Left ventricle myocardium inferior (tissue), 1 donor: Measurements from ENCODE around the gene PLXNC1. TPM values are rescaled to one million over a fixed set of nuclear protein-coding genes. Genes with fewer than 3 reads are reported as not detected.

Experiments
- DNase-seq: peaks from one replicate; pipeline ENCODE4 v3.0.0-alpha.2; 2020
- H3K27ac ChIP-seq: fragments of 200-600 bp; replicated peaks from 2 replicates; pipeline ENCODE4 v1.8.0; 2021
- H3K27me3 ChIP-seq: fragments of 200-600 bp; 2 replicates; pipeline ENCODE4 v1.8.0; 2021; ENCODE audit warnings: low read depth
- H3K36me3 ChIP-seq: fragments of 200-600 bp; 2 replicates; pipeline ENCODE4 v1.8.0; 2021
- H3K4me1 ChIP-seq: fragments of 200-600 bp; 2 replicates; pipeline ENCODE4 v1.8.0; 2021
- H3K4me3 ChIP-seq: fragments of 200-600 bp; 2 replicates; pipeline ENCODE4 v1.8.0; 2021; ENCODE audit warnings: mild to moderate bottlenecking, moderate library complexity
- H3K9me3 ChIP-seq: fragments of 200-600 bp; replicated peaks from 2 replicates; pipeline ENCODE4 v1.8.0; 2021
- intact Hi-C: fragments of 100-400 bp; cut with micrococcal nuclease; formaldehyde crosslinking; loops from one replicate; pipeline ENCODE4 v1.11.0; 2022
- total RNA-seq: library from RNA; stranded (reverse); fragmentation: NEBNext Ultra II Directional; extraction: Animal tissue kit (Norgen Biotek cat#: 25700); gene quantifications from one replicate; pipeline ENCODE4 v1.2.1, GENCODE V29; 2021
- TF ChIP-seq, protein P1 (sequence below): fragments of 200-600 bp; IDR thresholded peaks from 2 replicates; pipeline ENCODE4 v1.8.0; 2021; ENCODE audit warnings: antibody characterized with exemption, mild to moderate bottlenecking, borderline replicate concordance
- donor health status: DM: no; HTN: yes; CAD: no; lungs with severe emphysema.

Gene PLXNC1
- total RNA-seq, 1 donor from 2014 or later: 2.5 TPM

GRCh38 chr12:94135896-94136295 is 12.5 kb upstream of the PLXNC1 start:
- Histone ChIP-seq H3K4me3 (no peak overlapping the region), H3K4me1 (no peaks in the 10 kb centered on the region), H3K9me3 (no peaks in the 10 kb centered on the region), H3K27me3 (no peaks in the 10 kb centered on the region), H3K36me3 (no peaks in the 10 kb centered on the region), H3K27ac (no peak overlapping the region)
- DNase-seq: no peak
- intact Hi-C loops: no loop called here
- TF ChIP-seq, protein P1, sequence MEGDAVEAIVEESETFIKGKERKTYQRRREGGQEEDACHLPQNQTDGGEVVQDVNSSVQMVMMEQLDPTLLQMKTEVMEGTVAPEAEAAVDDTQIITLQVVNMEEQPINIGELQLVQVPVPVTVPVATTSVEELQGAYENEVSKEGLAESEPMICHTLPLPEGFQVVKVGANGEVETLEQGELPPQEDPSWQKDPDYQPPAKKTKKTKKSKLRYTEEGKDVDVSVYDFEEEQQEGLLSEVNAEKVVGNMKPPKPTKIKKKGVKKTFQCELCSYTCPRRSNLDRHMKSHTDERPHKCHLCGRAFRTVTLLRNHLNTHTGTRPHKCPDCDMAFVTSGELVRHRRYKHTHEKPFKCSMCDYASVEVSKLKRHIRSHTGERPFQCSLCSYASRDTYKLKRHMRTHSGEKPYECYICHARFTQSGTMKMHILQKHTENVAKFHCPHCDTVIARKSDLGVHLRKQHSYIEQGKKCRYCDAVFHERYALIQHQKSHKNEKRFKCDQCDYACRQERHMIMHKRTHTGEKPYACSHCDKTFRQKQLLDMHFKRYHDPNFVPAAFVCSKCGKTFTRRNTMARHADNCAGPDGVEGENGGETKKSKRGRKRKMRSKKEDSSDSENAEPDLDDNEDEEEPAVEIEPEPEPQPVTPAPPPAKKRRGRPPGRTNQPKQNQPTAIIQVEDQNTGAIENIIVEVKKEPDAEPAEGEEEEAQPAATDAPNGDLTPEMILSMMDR: no peak

DNA sequence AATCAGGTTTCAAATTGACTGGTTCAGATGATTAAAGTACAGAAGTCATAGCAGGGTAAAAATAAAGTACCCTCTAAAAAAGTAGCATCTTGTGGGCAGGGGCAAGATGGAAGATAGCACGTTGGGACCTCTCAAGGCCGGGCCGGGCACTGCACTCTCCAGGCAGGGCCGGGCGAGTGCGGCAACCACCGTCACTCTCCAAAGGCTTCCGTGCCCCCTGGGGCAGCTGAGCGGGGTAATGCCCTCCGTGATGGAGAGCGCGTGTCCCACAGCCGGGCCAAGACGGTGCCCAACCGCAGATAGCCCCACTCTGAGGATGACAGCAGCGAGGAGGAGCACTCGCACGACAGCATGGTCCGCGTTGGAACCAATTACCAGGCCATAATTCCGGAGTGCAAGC is 8.6 kb upstream of the PLXNC1 start:
- Histone ChIP-seq H3K4me3 (no peak overlapping the region), H3K4me1 (no peaks in the 10 kb centered on the region), H3K9me3 (no peaks in the 10 kb centered on the region), H3K27me3 (no peaks in the 10 kb centered on the region), H3K36me3 (no peaks in the 10 kb centered on the region), H3K27ac (no peak overlapping the region)
- TF ChIP-seq, protein P1: no peak
- intact Hi-C loops: loop anchor here (5.0 kb wide), 1 partner anchor 392 kb away; no protein-coding TSS in a partner anchor
- DNase-seq: no peak

- intact Hi-C loops: loop anchor here (5.0 kb wide), 1 partner anchor 392 kb away; no protein-coding TSS in a partner anchor
- no peaks in the 10 kb centered on the region for H3K9me3 ChIP-seq
- no peak overlapping the region for H3K4me3 ChIP-seq
- peaks cover 3% of the 10 kb centered on the region for H3K4me1 ChIP-seq
- DNase-seq: no peak
- no peak overlapping the region for H3K27ac ChIP-seq
- H3K27me3 ChIP-seq: no peaks in the 10 kb centered on the region
- H3K36me3 ChIP-seq: no peaks in the 10 kb centered on the region
- TF ChIP-seq, protein P1: peak; percentile 18
Observed at GRCh38 chr12:94140556-94140955, 7.8 kb upstream of the PLXNC1 start.

DNA sequence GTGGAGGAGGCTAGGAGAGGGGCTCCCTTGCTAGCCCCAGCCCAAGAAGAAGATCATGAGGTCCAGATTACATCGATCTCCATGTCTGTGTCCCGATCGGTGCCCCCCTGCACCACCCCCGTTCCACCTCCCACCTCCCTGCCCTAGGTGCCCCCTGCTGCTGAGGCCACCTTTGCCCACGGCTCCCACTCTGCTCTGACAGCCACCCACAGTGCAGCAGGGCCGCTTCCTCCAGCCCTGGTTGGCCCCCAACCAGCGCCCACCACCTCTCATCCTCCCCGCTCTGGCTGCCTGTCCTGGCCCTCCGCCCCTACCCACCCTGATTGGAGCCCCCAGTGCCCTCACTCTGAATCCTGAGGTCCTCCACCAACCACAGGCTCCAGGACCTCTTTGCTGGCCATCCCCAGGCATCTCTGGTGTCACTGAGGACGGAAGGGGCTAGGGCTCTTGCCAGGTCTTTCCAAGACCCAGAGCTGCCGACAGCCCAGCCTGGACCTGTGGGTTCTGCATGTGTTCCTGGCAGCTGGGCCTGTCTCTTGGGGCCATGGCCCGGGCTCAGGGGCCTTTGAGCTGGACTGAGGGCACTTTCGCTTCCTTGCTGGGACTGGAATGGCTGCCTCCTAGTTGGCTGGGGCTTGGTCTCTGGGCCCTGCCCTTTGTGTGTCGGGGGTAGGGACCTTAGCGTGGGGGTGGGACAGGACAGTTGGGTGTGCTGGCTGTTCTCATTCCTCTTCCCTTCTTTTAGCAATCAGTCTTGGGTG is 7.2 kb upstream of the PLXNC1 start:
- intact Hi-C loops: loop anchor here (5.0 kb wide), 1 partner anchor 391 kb away; no protein-coding TSS in a partner anchor
- no peak for DNase-seq
- no peak overlapping the region for H3K27ac ChIP-seq
- no peaks in the 10 kb centered on the region for H3K36me3 ChIP-seq
- no peak overlapping the region for H3K4me3 ChIP-seq
- no peaks in the 10 kb centered on the region for H3K9me3 ChIP-seq
- TF ChIP-seq, protein P1: no peak
- peaks cover 3% of the 10 kb centered on the region for H3K4me1 ChIP-seq
- no peaks in the 10 kb centered on the region for H3K27me3 ChIP-seq

DNA sequence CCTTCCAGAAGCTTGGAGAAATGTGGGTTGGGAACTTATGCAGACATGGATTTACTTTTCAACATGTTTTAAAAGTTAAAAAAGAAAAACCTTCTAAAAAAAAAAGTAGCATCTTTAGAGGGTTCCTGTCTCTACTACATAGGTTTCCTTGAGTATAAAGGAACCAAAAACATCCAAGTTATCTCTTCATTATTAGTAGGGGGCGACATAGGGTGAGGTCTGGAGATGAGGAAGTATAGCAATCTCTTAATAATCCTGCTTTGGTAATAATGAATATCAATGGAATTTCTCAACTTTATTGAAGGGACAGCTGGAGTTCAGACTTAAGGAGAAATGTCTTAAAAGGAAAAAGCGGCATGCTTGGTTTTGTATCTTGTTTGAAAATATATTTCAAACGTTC is 6.5 kb upstream of the PLXNC1 start:
- Histone ChIP-seq H3K9me3 (no peaks in the 10 kb centered on the region), H3K4me1 (peaks cover 3% of the 10 kb centered on the region), H3K27me3 (no peaks in the 10 kb centered on the region), H3K27ac (no peak overlapping the region), H3K36me3 (no peaks in the 10 kb centered on the region), H3K4me3 (no peak overlapping the region)
- intact Hi-C loops: loop anchor here (5.0 kb wide), 1 partner anchor 390 kb away; no protein-coding TSS in a partner anchor
- DNase-seq: no peak
- TF ChIP-seq, protein P1: no peak
